ENCODE results near the gene ADORA3. TPM values are rescaled to one million over a fixed set of nuclear protein-coding genes. Genes with fewer than 3 reads are reported as not detected.

ADORA3 gene
- total and polyA plus RNA-seq, 2 of the 4 experiments (the other 2 are of a cell fraction) = not detected

DNA sequence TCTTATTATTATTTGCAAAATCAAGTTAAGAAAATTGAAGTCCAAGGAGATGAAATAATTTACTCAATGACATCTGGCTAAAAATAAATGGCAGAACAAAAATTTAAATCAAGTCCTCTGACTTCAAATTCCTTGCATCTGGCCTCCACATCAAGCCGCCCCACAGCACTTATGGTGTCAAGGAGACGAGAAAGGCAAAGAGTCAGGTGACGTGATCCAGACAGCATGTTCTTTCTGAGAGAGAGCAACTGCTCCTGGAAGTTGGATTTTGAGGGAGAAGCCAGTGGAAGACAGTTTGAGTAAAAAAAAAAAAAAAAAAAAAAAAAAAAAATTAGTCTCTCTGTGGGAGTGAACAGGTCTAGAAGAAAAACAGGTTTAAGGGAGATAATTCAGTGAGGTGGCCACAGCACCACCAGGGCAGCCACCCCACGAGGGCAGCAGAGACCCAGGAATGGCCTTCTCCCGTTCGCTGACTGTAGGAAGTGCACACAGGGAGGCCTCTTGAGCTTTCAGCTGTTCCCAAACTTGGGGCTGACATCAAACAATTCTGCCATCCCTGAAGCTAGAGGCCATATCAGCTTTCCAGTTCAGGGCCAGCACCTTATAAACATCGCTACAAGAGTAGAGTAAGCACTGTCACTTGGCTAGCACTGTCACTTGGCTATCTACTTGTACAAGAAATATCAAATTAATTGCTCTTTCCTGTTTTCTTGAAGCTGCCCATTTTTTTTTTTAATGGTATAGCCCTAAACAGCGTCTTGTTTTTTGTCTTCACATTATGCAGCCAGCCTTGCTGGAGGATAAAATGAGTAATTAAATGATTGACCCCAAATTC, 21.8 kb downstream of the ADORA3 start (continued):
- TF ChIP-seq, protein P1, sequence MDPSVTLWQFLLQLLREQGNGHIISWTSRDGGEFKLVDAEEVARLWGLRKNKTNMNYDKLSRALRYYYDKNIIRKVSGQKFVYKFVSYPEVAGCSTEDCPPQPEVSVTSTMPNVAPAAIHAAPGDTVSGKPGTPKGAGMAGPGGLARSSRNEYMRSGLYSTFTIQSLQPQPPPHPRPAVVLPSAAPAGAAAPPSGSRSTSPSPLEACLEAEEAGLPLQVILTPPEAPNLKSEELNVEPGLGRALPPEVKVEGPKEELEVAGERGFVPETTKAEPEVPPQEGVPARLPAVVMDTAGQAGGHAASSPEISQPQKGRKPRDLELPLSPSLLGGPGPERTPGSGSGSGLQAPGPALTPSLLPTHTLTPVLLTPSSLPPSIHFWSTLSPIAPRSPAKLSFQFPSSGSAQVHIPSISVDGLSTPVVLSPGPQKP (IDR thresholded peaks at IDR 0.05; ENCODE audit: borderline replicate concordance, low read depth, low read length) = no peak
- no peak for TF ChIP-seq BHLHE40 (IDR thresholded peaks at IDR 0.05; ENCODE audit: low read depth, low read length)

DNA sequence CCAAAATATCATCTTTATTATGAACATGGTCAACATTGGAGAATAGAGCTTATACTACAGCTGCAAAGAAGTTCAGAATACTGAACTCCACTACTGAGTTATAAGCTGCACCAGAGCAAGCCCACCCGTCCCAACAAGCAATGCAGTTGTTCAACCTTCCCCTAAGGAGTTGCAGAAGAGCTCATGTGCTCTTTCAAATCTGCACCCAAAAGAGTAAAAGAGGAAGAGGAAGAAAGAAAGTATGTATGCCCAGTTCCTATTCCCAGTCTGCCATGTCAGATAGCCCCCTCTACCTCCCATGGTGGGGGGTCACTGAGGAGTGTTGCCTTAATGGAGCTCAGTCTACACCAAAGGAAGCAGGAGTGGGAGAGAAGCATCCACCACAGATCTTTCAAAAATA, 22.8 kb downstream of the ADORA3 start:
- Histone ChIP-seq H3K9me3 (ENCODE audit: control insufficient read depth, insufficient read depth, low read length) (no peaks in the 10 kb centered on the region), H3K36me3 (ENCODE audit: control insufficient read depth, insufficient read depth, low read length) (no peaks in the 10 kb centered on the region), H4K20me1 (ENCODE audit: insufficient read depth, low read length) (no peaks in the 10 kb centered on the region), H2AK5ac (ENCODE audit: low read depth, low read length) (no peak overlapping the region), H3K18ac (ENCODE audit: low read depth, low read length) (no peak overlapping the region), H4K91ac (ENCODE audit: insufficient read depth, low read depth, low read length) (no peak overlapping the region), H3K79me1 (ENCODE audit: low read depth in 1 of 2, low read length in 2 of 2) (no peaks in the 10 kb centered on the region), H2BK120ac (ENCODE audit: low read depth, low read length) (no peak overlapping the region), H3K27me3 (ENCODE audit: control insufficient read depth, insufficient read depth, low read length) (no peaks in the 10 kb centered on the region), H3K23ac (ENCODE audit: low read depth, low read length) (no peak overlapping the region), H4K8ac (ENCODE audit: low read depth in 2 of 2, low read length in 2 of 2) (no peak overlapping the region), H3K4me2 (ENCODE audit: low read depth, low read length) (no peak overlapping the region), H2BK5ac (ENCODE audit: low read depth, low read length, poor library complexity, severe bottlenecking) (no peak overlapping the region), H3K4me1 (ENCODE audit: control insufficient read depth, insufficient read depth, low read length) (no peaks in the 10 kb centered on the region), H3K27ac (ENCODE audit: insufficient read depth, low read length) (no peak overlapping the region), H3K14ac (replicated peaks; ENCODE audit: low read depth, low read length) (no peak overlapping the region), H2BK15ac (ENCODE audit: low read depth, low read length) (no peak overlapping the region), H2BK20ac (ENCODE audit: low read depth, low read length) (no peak overlapping the region), H3K9me1 (ENCODE audit: insufficient read depth, low read length) (no peaks in the 10 kb centered on the region), H3K4ac (ENCODE audit: low read depth, low read length) (no peak overlapping the region), H2AFZ (replicated peaks; ENCODE audit: low read length, poor library complexity) (no peak overlapping the region), H2AK9ac (replicated peaks; ENCODE audit: low read depth, low read length, poor library complexity) (no peak overlapping the region), H4K5ac (ENCODE audit: low read depth, low read length) (no peak overlapping the region), H3K4me3 (ENCODE audit: insufficient read depth, low read depth, low read length) (no peak overlapping the region), H3K56ac (ENCODE audit: extremely low read depth, insufficient read depth, low read length) (no peak overlapping the region), H3K9ac (ENCODE audit: low read depth, low read length) (no peak overlapping the region)
- in situ Hi-C loops (cut with MboI; ENCODE audit: low sequenced_read_pairs) (loop anchor here (5.0 to 25.0 kb wide), 2 partner anchors 287 to 882 kb away; no protein-coding TSS in a partner anchor), intact Hi-C loops (cut with micrococcal nuclease) (loop anchor here (1.0 to 2.0 kb wide), 6 partner anchors 28 to 889 kb away; no protein-coding TSS in a partner anchor), dilution Hi-C loops (cut with HindIII; ENCODE audit: low sequenced_read_pairs, unreplicated experiment) (no loop called here)
- WGBS, 2 experiments (ENCODE audit: extremely low coverage in 2 of 2, insufficient read length in 1 of 2) = no CpG with 5 or more reads among the region's 1 CpG
- DNase-seq = no peak
- no TSS peak for BruUV-seq (replicated peaks)
- POLR2A ChIA-PET (ENCODE audit: unreplicated experiment) = no interaction called here
- no peak for ATAC-seq (ENCODE audit: low read depth)
- CTCF ChIA-PET = interaction anchor here (0.5 kb wide), 1 partner anchor 854 kb away, joined by 4 read pairs; no protein-coding TSS in a partner anchor
- TF ChIP-seq RAD21 (IDR thresholded peaks at IDR 0.05; ENCODE audit: low read length) (no peak), CEBPB (IDR thresholded peaks at IDR 0.05; ENCODE audit: low read depth, low read length) (no peak), RCOR1 (IDR thresholded peaks at IDR 0.05; ENCODE audit: insufficient replicate concordance, low read length) (no peak), SMC3 (IDR thresholded peaks at IDR 0.05; ENCODE audit: low read depth, low read length) (no peak), MXI1 (IDR thresholded peaks at IDR 0.05; ENCODE audit: borderline replicate concordance, low read depth, low read length) (no peak), FOS (IDR thresholded peaks at IDR 0.05; ENCODE audit: low read depth, low read length) (no peak), MAFK (IDR thresholded peaks at IDR 0.05; ENCODE audit: low read depth, low read length) (no peak), RFX5 (IDR thresholded peaks at IDR 0.05; ENCODE audit: low read depth, low read length) (no peak), CHD1 (IDR thresholded peaks at IDR 0.05; ENCODE audit: low read depth, low read length) (no peak)
- TF ChIP-seq, protein P2, sequence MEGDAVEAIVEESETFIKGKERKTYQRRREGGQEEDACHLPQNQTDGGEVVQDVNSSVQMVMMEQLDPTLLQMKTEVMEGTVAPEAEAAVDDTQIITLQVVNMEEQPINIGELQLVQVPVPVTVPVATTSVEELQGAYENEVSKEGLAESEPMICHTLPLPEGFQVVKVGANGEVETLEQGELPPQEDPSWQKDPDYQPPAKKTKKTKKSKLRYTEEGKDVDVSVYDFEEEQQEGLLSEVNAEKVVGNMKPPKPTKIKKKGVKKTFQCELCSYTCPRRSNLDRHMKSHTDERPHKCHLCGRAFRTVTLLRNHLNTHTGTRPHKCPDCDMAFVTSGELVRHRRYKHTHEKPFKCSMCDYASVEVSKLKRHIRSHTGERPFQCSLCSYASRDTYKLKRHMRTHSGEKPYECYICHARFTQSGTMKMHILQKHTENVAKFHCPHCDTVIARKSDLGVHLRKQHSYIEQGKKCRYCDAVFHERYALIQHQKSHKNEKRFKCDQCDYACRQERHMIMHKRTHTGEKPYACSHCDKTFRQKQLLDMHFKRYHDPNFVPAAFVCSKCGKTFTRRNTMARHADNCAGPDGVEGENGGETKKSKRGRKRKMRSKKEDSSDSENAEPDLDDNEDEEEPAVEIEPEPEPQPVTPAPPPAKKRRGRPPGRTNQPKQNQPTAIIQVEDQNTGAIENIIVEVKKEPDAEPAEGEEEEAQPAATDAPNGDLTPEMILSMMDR (conservative IDR thresholded peaks at IDR 0.05; ENCODE audit: low read depth, low read length) = no peak
- TF ChIP-seq, protein P1 (IDR thresholded peaks at IDR 0.05; ENCODE audit: borderline replicate concordance, low read depth, low read length) = no peak
